Activated T-cell treated with anti-CD3 and anti-CD28 coated beads, Interleukin-2, amount 50 U/mL, for 24 hours (primary cell): ENCODE results near the gene DDX39A.
"Not testable (repeated sequence)": the region's sequence is repeated elsewhere in the genome, so short reads cannot be mapped to it uniquely, and the experiment has no call there.

Experiments
- DNase-seq: peaks from one replicate; pipeline ENCODE4 v3.0.0-alpha.2; 2020
- H3K27ac Mint-ChIP-seq: 2 replicates; pipeline ENCODE4 v1.8.0; 2020; ENCODE audit warnings: mild to moderate bottlenecking, mixed read lengths
- H3K27me3 Mint-ChIP-seq: 2 replicates; pipeline ENCODE4 v1.8.0; 2020; ENCODE audit warnings: mixed read lengths
- H3K36me3 Mint-ChIP-seq: 2 replicates; pipeline ENCODE4 v1.8.0; 2020; ENCODE audit warnings: low read depth, mixed read lengths
- H3K4me1 Mint-ChIP-seq: 2 replicates; pipeline ENCODE4 v1.8.0; 2020; ENCODE audit warnings: low read depth, mixed read lengths
- H3K4me3 Mint-ChIP-seq: 2 replicates; pipeline ENCODE4 v1.8.0; 2020; ENCODE audit warnings: mild to moderate bottlenecking, moderate library complexity, mixed read lengths
- H3K9me3 Mint-ChIP-seq: 2 replicates; pipeline ENCODE4 v1.8.0; 2020; ENCODE audit warnings: mixed read lengths

DDX39A gene

DNA sequence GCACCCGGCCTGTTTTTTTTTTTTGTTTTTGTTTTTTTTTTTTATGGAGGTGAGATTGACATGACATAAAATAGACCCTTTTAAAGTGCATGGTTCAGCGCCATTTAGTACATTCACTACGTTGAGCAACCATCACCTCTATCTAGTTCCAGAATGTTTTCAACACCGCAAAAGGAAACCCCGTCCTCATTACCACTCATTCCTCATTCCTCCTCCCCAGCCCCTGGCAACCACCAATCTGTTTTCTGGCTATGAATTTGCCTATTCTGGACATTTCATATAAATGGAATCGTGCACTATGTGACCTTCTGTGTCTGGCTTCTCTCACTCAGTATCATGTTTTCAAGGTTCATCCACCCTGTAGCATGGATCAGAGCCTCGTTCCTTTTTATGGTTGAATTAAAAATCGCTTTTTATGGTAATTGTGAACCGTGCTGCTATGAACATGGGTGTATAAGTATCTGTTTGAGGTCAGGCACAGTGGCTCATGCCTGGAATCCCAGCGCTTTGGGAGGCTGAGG, 47.8 kb downstream of the DDX39A start:
- no peaks in the 10 kb centered on the region for H3K27me3 Mint-ChIP-seq
- H3K4me1 Mint-ChIP-seq, result peaks cover 84% of the 10 kb centered on the region
- H3K9me3 Mint-ChIP-seq, result no peaks in the 10 kb centered on the region
- peaks cover 2% of the 10 kb centered on the region for H3K36me3 Mint-ChIP-seq
- DNase-seq, result no peak
- peak overlapping the region; percentile 92 for H3K27ac Mint-ChIP-seq
- peak overlapping the region; percentile 28 for H3K4me3 Mint-ChIP-seq

GRCh38 chr19:14370940-14371280, 48.2 kb downstream of the DDX39A start:
- Mint-ChIP-seq H3K9me3 (no peaks in the 10 kb centered on the region), H3K36me3 (peaks cover 2% of the 10 kb centered on the region), H3K4me1 (peaks cover 84% of the 10 kb centered on the region), H3K4me3 (peak overlapping the region; percentile 75), H3K27ac (peak overlapping the region; percentile 99), H3K27me3 (no peaks in the 10 kb centered on the region)
- DNase-seq, result no peak

GRCh38 chr19:14370169-14370939, 48.8 kb downstream of the DDX39A start:
- Mint-ChIP-seq H3K9me3 (no peaks in the 10 kb centered on the region), H3K27ac (peak overlapping the region; percentile 99), H3K36me3 (peaks cover 2% of the 10 kb centered on the region), H3K4me3 (peak overlapping the region; percentile 75), H3K4me1 (peaks cover 83% of the 10 kb centered on the region), H3K27me3 (no peaks in the 10 kb centered on the region)
- peak; percentile 68 for DNase-seq

- Mint-ChIP-seq H3K27me3 (no peaks in the 10 kb centered on the region), H3K27ac (peak overlapping the region; percentile 99), H3K4me1 (peaks cover 81% of the 10 kb centered on the region), H3K9me3 (no peaks in the 10 kb centered on the region), H3K36me3 (peaks cover 2% of the 10 kb centered on the region), H3K4me3 (peak overlapping the region; percentile 75)
- peak; percentile 89 for DNase-seq
Measured at GRCh38 chr19:14369399-14370168, 49.6 kb downstream of the DDX39A start.

DNA sequence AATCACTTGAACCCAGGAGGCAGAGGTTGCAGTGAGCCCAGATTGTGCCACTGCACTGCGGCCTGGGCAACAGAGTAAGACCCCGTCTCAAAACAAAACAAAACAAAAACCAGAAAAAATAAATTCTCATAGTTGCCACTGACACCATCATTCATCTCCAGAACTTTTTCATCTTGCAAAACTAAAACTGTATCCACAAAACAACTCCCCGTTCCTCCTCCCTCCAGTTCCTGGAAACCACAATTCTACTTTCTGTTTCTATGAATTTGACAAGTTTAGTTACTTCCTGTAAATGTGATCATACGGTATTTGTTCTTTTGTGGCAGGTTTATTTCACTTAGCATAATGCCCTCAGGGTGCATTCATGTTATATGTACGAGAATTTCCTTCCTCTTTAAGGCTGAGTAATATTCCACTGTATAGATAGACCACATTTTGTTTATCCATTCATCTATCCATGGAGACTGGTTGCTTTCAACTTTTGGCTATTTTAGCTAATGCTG, 51.1 kb downstream of the DDX39A start:
- Mint-ChIP-seq H3K9me3 (no peaks in the 10 kb centered on the region), H3K27me3 (no peaks in the 10 kb centered on the region), H3K4me1 (peaks cover 80% of the 10 kb centered on the region), H3K36me3 (peaks cover 2% of the 10 kb centered on the region), H3K4me3 (peak overlapping the region; percentile 32), H3K27ac (peak overlapping the region; percentile 99)
- no peak for DNase-seq

GRCh38 chr19:14367016-14367415, 52.1 kb downstream of the DDX39A start:
- H3K4me3 Mint-ChIP-seq, result no peak overlapping the region
- H3K36me3 Mint-ChIP-seq, result peaks cover 2% of the 10 kb centered on the region

GRCh38 chr19:14366529-14366928, 52.6 kb downstream of the DDX39A start:
- peak; percentile 86 for DNase-seq
- Mint-ChIP-seq H3K4me1 (peaks cover 81% of the 10 kb centered on the region), H3K36me3 (peaks cover 2% of the 10 kb centered on the region), H3K27me3 (no peaks in the 10 kb centered on the region), H3K9me3 (no peaks in the 10 kb centered on the region), H3K27ac (peak overlapping the region; percentile 99), H3K4me3 (peak overlapping the region; percentile 49)

More at GRCh38 chr19:14367016-14367415, 52.1 kb downstream of the DDX39A start:
- Mint-ChIP-seq H3K27me3 (no peaks in the 10 kb centered on the region), H3K9me3 (no peaks in the 10 kb centered on the region), H3K4me1 (peaks cover 81% of the 10 kb centered on the region), H3K27ac (peak overlapping the region; percentile 99)
- DNase-seq, result no peak

GRCh38 chr19:14364098-14364443, 55.1 kb downstream of the DDX39A start:
- not testable (repeated sequence) for H3K36me3 Mint-ChIP-seq, DNase-seq, H3K27me3 Mint-ChIP-seq, H3K9me3 Mint-ChIP-seq
- Mint-ChIP-seq H3K27ac (peak overlapping the region; percentile 96), H3K4me1 (peaks cover 62% of the 10 kb centered on the region), H3K4me3 (peak overlapping the region; percentile 82)

DNA sequence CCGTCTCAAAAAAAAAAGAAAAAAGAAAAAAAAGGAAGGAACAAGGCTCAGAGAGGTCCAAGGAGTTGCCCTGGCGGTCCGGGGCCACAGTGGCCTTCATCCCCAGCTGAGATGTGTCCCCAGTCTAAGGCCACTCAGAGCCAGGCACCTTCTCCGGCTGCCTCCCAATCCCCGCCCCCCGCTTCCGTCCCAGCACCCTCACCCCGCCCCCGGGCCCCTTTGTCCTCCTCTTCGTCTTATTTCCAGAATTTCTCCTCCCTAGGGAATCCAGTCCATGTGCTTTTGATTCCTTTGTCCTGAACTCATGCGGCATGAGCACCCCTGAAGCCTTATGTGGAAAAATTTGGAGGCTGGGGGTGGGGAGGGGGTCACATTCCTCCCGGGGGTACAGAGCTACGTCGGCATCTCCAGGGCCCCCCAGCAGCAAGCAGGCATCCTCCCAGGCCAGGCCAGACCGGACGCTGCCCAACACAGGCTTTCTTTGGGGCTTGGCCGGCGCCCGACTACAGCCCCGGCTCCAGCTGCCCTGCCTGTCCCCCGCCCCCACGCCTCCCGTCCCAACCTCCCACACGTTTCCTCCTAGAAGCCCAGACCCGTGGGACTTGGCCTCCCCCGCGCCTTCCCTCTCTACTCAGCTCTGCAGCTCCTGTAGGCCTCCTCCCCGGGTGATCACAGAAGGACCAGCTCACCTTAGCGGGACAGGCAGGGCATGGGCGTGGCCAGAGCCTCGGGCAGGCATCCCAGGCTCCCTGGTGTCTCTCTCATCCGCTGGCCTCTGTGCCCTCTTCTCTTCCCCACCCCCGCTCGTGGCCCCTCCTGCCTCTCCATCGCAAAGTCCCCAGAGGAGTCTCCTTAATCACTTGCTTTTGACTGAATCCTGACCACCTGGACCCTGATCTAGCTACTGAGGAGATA, 55.7 kb downstream of the DDX39A start:
- no peaks in the 10 kb centered on the region for H3K9me3 Mint-ChIP-seq
- H3K4me3 Mint-ChIP-seq, result peak overlapping the region; percentile 82
- H3K36me3 Mint-ChIP-seq, result no peaks in the 10 kb centered on the region
- peaks cover 58% of the 10 kb centered on the region for H3K4me1 Mint-ChIP-seq
- no peaks in the 10 kb centered on the region for H3K27me3 Mint-ChIP-seq
- peak; percentile 78 for DNase-seq
- H3K27ac Mint-ChIP-seq, result peak overlapping the region; percentile 96

DNA sequence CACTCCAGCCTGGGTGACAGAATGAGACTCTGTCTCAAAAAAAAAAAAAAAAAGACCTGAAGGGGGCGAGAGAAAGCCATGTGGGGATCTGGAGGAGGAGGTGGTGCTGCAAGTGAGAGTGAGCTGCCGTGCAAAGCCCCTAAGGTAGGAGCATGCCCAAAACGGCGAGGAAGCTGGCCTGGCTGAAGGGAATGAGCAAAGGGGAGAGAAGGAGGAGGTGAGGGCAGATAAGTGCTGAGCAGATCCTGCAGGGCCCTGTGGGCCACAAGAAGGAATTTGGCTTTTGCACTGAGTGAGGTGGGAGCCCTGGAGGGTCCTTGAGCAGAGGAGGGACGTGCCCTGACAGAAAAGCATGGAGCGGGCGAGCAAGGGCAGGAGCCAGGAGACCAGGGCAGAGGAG, 57.3 kb downstream of the DDX39A start:
- Mint-ChIP-seq H3K4me1 (peaks cover 44% of the 10 kb centered on the region), H3K4me3 (peak overlapping the region; percentile 46), H3K9me3 (no peaks in the 10 kb centered on the region), H3K27ac (peak overlapping the region; percentile 80), H3K36me3 (no peaks in the 10 kb centered on the region), H3K27me3 (no peaks in the 10 kb centered on the region)
- DNase-seq, result peak; percentile 69
